H1 (cell line): Measurements from ENCODE around the gene ZNF513. TPM values are rescaled to one million over a fixed set of nuclear protein-coding genes. Genes with fewer than 3 reads are reported as not detected.

Experiments
- ASH2L ChIP-seq: fragments of 200-600, 300-600 bp; sonication (generic); IDR thresholded peaks from one replicate; pipeline ENCODE4 v1.7.1; 2017; ENCODE audit warnings: low read length
- BACH1 ChIP-seq: IDR thresholded peaks from 2 replicates; pipeline ENCODE4 v1.6.1; 2012; ENCODE audit warnings: low read length, improper control_type of control experiment
- BRCA1 ChIP-seq: IDR thresholded peaks from 2 replicates; pipeline ENCODE4 v1.6.1; 2012; ENCODE audit warnings: low read depth, low read length, improper control_type of control experiment
- CHD1 ChIP-seq: IDR thresholded peaks from 2 replicates; pipeline ENCODE4 v1.6.1; 2012; ENCODE audit warnings: low read depth, low read length, improper control_type of control experiment
- EZH2 ChIP-seq: fragments of 200-600 bp; sonication (generic); IDR thresholded peaks from 2 replicates; pipeline ENCODE4 v1.7.1; 2012; ENCODE audit warnings: low read depth, mild to moderate bottlenecking, moderate library complexity, low read length, inconsistent platforms; ENCODE audit not compliant: severe bottlenecking
- GABPA ChIP-seq: IDR thresholded peaks from 2 replicates; pipeline ENCODE4 v1.6.1; 2011; ENCODE audit warnings: mild to moderate bottlenecking, low read length, moderate library complexity, borderline replicate concordance; ENCODE audit not compliant: insufficient read depth
- JUN ChIP-seq: IDR thresholded peaks from 2 replicates; pipeline ENCODE4 v1.6.1; 2011; ENCODE audit warnings: low read depth, mild to moderate bottlenecking, improper control_type of control experiment, low read length
- NANOG ChIP-seq: IDR thresholded peaks from 2 replicates; pipeline ENCODE4 v1.6.1; 2011; ENCODE audit warnings: low read length, low read depth, mild to moderate bottlenecking, inconsistent platforms; ENCODE audit not compliant: insufficient read depth, poor library complexity, severe bottlenecking
- PHF8 ChIP-seq: fragments of 200-600 bp; sonication (generic); conservative IDR thresholded peaks from 2 replicates; pipeline ENCODE4 v1.7.1; 2012; ENCODE audit warnings: low read depth, mild to moderate bottlenecking, inconsistent platforms, low read length, moderate library complexity
- POLR2A ChIP-seq, 2 experiments: IDR thresholded peaks; 1 replicate in 1 of 2; 2 replicates in 1 of 2; pipeline ENCODE4 v1.6.1; 2011; ENCODE audit warnings: low read depth in 2 of 2, low read length in 2 of 2, mild to moderate bottlenecking in 2 of 2; ENCODE audit errors: control extremely low read depth in 1 of 2
- RBBP5 ChIP-seq: IDR thresholded peaks from 2 replicates; pipeline ENCODE4 v1.7.1; 2012; ENCODE audit warnings: low read depth, mild to moderate bottlenecking, inconsistent platforms, low read length, moderate library complexity, borderline replicate concordance
- RFX5 ChIP-seq: IDR thresholded peaks from 2 replicates; pipeline ENCODE4 v1.6.1; 2011; ENCODE audit warnings: low read depth, low read length, improper control_type of control experiment, borderline replicate concordance
- SAP30 ChIP-seq: fragments of 300-600 bp; sonication (generic); IDR thresholded peaks from 2 replicates; pipeline ENCODE4 v1.7.1; 2012; ENCODE audit warnings: low read length, moderate library complexity, mild to moderate bottlenecking, inconsistent platforms; ENCODE audit not compliant: insufficient read depth, insufficient replicate concordance
- SIN3A ChIP-seq, 2 experiments: IDR thresholded peaks in 1 of 2; conservative IDR thresholded peaks in 1 of 2; 2 replicates each; pipeline ENCODE4 v1.6.1; 2011 to 2012; ENCODE audit warnings: low read length in 2 of 2, improper control_type of control experiment in 1 of 2, low read depth in 1 of 2, mild to moderate bottlenecking in 1 of 2
- SIRT6 ChIP-seq: IDR thresholded peaks from one replicate; pipeline ENCODE4 v1.7.1; 2012; ENCODE audit warnings: low read length, inconsistent platforms
- SP1 ChIP-seq: IDR thresholded peaks from 2 replicates; pipeline ENCODE4 v1.6.1; 2011; ENCODE audit warnings: low read depth, low read length
- TBP ChIP-seq: IDR thresholded peaks from 2 replicates; pipeline ENCODE4 v1.6.1; 2011; ENCODE audit warnings: low read depth, low read length, improper control_type of control experiment
- polyA plus RNA-seq, 7 experiments: library from polyadenylated mRNA; depleted of rRNA in 3 of 7; stranded (reverse) in 5 of 7; unstranded in 2 of 7; fragments of >200 nt in 5 of 7; fragments of 200-250 nt in 2 of 7; gene quantifications; 1 replicate in 5 of 7; 2 replicates in 1 of 7; 4 replicates in 1 of 7; pipeline versions ENCODE4 v1.2.1 to v1.2.3, GENCODE V29; 2011 to 2013; ENCODE audit warnings: missing spikeins in 2 of 7, mixed read lengths in 2 of 7
- total RNA-seq: library from RNA; stranded (reverse); fragmentation: NEBNext Ultra II Directional; extraction: Animal tissue kit (Norgen Biotek cat#: 25700); gene quantifications from 2 replicates; pipeline ENCODE4 v1.2.1, GENCODE V29; 2021
- TF ChIP-seq, protein P1 (sequence below): IDR thresholded peaks from 2 replicates; pipeline ENCODE4 v1.6.1; 2012; ENCODE audit warnings: inconsistent platforms
- TF ChIP-seq, protein P2 (sequence below): IDR thresholded peaks from 2 replicates; pipeline ENCODE4 v1.6.1; 2012; ENCODE audit warnings: inconsistent platforms

The ZNF513 gene
- total and polyA plus RNA-seq, 2 of the 8 experiments (the other 6 are each of a cell fraction or from before 2014, with no cell fraction given), result 17.3 to 29.5 TPM

DNA sequence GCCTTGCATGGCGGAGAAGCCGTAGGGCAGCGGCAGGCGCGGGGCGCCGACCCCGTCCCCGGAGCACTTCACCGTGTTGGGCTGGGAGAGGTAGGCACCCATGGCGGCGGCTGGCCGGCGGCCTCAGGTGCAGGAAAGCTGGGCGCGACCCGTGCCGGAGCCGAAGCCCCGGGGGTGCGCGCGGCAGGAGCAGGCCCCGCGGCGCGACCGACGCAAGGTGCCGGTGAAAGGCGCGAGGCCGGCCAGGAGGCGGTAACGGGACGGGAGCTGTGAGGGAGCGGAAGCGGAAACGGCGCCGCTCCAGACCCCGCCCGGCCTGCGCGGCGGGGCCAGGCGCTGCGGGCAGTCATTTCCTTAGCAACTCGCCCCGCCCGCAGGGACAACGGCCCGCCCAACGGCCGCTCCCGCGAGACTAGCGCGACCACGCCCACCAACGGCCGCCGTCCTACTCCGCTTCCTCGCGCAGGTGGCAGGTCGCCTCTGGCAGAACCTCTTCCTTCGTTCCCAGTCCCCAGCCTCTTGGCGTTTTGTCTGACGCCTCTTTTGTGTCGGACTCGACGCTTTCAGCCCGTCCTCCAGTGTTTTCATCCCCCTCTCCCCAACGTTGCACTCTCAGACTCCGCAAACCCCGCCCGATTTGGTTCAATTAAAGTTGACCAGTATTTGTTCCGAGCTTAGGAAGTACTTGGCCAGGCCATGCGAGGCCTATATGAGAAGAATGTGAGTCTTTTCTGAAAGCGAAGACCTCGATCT is 29.0 kb upstream of the ZNF513 start, which contains the start of gene PPM1G (continued):
- TF ChIP-seq POLR2A (IDR thresholded peaks at IDR 0.05; ENCODE audit: control extremely low read depth in 1 of 2, low read depth in 2 of 2, low read length in 2 of 2), result peak; percentile 87 to 92
- TF ChIP-seq SIN3A (conservative IDR thresholded peaks at IDR 0.05 in 1 of 2, IDR thresholded peaks at IDR 0.05 in 1 of 2; ENCODE audit: low read depth in 1 of 2, low read length in 2 of 2), result peak; percentile 56 to 64; a peak in 3 of 4 replicates
- peak; percentile 89 for TF ChIP-seq GABPA
- TF ChIP-seq RBBP5, result peak; percentile 70; the same call in 1 of the 2 replicates
- no peak for TF ChIP-seq JUN
- no peak for TF ChIP-seq SIRT6
- peak; percentile 93 for TF ChIP-seq ASH2L
- no peak for TF ChIP-seq SAP30
- peak; percentile 85 for TF ChIP-seq BRCA1
- peak; percentile 28 for TF ChIP-seq EZH2
- TF ChIP-seq, protein P1, sequence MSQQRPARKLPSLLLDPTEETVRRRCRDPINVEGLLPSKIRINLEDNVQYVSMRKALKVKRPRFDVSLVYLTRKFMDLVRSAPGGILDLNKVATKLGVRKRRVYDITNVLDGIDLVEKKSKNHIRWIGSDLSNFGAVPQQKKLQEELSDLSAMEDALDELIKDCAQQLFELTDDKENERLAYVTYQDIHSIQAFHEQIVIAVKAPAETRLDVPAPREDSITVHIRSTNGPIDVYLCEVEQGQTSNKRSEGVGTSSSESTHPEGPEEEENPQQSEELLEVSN, result peak; percentile 87; the same call in 1 of the 2 replicates
- TF ChIP-seq RFX5, result 0 out of 2 replicates have a peak, but pooled peaks have one; percentile 9
- peak; percentile 77 for TF ChIP-seq TBP
- TF ChIP-seq BACH1, result no peak
- peak; percentile 35 for TF ChIP-seq NANOG
- TF ChIP-seq, protein P2, sequence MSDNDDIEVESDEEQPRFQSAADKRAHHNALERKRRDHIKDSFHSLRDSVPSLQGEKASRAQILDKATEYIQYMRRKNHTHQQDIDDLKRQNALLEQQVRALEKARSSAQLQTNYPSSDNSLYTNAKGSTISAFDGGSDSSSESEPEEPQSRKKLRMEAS, result peak; percentile 89
- TF ChIP-seq PHF8, result peak; percentile 94
- TF ChIP-seq CHD1, result no peak
- TF ChIP-seq SP1, result peak; percentile 64; the same call in 1 of the 2 replicates
